A549 treated with dexamethasone at 1 μM for 4 hours (cell line): ENCODE results near the gene MXRA5. TPM values are rescaled to one million over a fixed set of nuclear protein-coding genes. Genes with fewer than 3 reads are reported as not detected.

Experiments used
- total RNA-seq: library from RNA; stranded (reverse); fragments of 200-300 nt; extraction: Qiagen RNA extraction; gene quantifications from 5 replicates; pipeline ENCODE4 v1.2.3, GENCODE V29; 2022

Gene MXRA5, protein sequence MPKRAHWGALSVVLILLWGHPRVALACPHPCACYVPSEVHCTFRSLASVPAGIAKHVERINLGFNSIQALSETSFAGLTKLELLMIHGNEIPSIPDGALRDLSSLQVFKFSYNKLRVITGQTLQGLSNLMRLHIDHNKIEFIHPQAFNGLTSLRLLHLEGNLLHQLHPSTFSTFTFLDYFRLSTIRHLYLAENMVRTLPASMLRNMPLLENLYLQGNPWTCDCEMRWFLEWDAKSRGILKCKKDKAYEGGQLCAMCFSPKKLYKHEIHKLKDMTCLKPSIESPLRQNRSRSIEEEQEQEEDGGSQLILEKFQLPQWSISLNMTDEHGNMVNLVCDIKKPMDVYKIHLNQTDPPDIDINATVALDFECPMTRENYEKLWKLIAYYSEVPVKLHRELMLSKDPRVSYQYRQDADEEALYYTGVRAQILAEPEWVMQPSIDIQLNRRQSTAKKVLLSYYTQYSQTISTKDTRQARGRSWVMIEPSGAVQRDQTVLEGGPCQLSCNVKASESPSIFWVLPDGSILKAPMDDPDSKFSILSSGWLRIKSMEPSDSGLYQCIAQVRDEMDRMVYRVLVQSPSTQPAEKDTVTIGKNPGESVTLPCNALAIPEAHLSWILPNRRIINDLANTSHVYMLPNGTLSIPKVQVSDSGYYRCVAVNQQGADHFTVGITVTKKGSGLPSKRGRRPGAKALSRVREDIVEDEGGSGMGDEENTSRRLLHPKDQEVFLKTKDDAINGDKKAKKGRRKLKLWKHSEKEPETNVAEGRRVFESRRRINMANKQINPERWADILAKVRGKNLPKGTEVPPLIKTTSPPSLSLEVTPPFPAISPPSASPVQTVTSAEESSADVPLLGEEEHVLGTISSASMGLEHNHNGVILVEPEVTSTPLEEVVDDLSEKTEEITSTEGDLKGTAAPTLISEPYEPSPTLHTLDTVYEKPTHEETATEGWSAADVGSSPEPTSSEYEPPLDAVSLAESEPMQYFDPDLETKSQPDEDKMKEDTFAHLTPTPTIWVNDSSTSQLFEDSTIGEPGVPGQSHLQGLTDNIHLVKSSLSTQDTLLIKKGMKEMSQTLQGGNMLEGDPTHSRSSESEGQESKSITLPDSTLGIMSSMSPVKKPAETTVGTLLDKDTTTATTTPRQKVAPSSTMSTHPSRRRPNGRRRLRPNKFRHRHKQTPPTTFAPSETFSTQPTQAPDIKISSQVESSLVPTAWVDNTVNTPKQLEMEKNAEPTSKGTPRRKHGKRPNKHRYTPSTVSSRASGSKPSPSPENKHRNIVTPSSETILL (N-terminal part only)
- not detected in 5 replicates for total RNA-seq

GRCh38 chrX:3346501-3347259 is at the start of gene MXRA5:
Gene MXRA5 (minus strand): TSS chrX:3346652. CDS start chrX:3343833, 2,819 bp downstream.

